Thyroid gland (tissue), 4 donors: ENCODE results near the gene STMND1.

Source experiments
- POLR2A ChIP-seq, 2 donors: fragments of 450-650 bp; IDR thresholded peaks; one replicate each; pipeline ENCODE4 v1.6.1; 2017; ENCODE audit warnings: antibody characterized with exemption in 2 of 2, mild to moderate bottlenecking in 2 of 2, moderate library complexity in 1 of 2
- TF ChIP-seq, protein P1 (sequence below), 6 experiments: fragments of 200-600 bp in 3 of 6; fragments of 450-650 bp in 3 of 6; sonication (generic) in 3 of 6; IDR thresholded peaks; one replicate each; pipeline ENCODE4 v1.5.1; 2016 to 2019; ENCODE audit warnings: antibody characterized with exemption in 6 of 6, mild to moderate bottlenecking in 2 of 6, inconsistent platforms in 1 of 6, moderate library complexity in 1 of 6

DNA sequence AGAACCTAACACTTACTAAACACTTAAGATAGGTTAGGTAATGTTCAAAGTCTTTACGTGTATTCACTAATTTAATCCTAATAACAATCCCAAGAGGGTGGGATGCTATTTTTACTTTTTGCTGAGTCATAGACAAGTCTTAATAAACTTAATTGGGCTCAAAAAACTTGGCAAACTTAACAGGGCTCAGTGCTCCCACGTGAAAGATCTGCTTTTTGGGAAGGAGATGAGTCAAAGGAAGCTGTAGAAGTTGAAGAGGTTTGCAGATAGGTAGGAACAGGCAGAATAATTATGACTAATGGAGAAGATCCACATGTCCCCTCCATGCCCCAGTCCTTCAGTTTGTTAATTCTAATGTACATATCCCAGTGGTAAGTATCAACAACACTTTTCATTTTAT lies 44.5 kb upstream of the STMND1 start:
- TF ChIP-seq, protein P1, sequence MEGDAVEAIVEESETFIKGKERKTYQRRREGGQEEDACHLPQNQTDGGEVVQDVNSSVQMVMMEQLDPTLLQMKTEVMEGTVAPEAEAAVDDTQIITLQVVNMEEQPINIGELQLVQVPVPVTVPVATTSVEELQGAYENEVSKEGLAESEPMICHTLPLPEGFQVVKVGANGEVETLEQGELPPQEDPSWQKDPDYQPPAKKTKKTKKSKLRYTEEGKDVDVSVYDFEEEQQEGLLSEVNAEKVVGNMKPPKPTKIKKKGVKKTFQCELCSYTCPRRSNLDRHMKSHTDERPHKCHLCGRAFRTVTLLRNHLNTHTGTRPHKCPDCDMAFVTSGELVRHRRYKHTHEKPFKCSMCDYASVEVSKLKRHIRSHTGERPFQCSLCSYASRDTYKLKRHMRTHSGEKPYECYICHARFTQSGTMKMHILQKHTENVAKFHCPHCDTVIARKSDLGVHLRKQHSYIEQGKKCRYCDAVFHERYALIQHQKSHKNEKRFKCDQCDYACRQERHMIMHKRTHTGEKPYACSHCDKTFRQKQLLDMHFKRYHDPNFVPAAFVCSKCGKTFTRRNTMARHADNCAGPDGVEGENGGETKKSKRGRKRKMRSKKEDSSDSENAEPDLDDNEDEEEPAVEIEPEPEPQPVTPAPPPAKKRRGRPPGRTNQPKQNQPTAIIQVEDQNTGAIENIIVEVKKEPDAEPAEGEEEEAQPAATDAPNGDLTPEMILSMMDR (IDR thresholded peaks at IDR 0.05): no peak
- no peak for TF ChIP-seq POLR2A (IDR thresholded peaks at IDR 0.05)
